Smooth muscle cell (in vitro differentiated cells): ENCODE measurements around the gene NPR1. TPM values are rescaled to one million over a fixed set of nuclear protein-coding genes. Genes with fewer than 3 reads are reported as not detected.

ENCODE experiments used
- DNase-seq: peaks from one replicate; lab custom pipeline; 2025; ENCODE audit not compliant: unreplicated experiment; lab: John Stamatoyannopoulos, UW
- H2AFZ ChIP-seq: fragments of 200-600 bp; sonication (generic); 2 replicates; pipeline ENCODE4 v1.6.0; 2016; ENCODE audit warnings: antibody characterized with exemption, low read depth, mild to moderate bottlenecking
- H3F3A ChIP-seq: fragments of 200-600 bp; sonication (generic); 2 replicates; pipeline ENCODE4 v1.6.0; 2017; ENCODE audit warnings: antibody characterized with exemption, low read depth
- H3K27ac ChIP-seq: fragments of 200-600 bp; sonication (generic); 2 replicates; pipeline ENCODE4 v1.5.1; 2016; ENCODE audit warnings: low read depth, mild to moderate bottlenecking
- H3K27me3 ChIP-seq: fragments of 200-600 bp; sonication (generic); 2 replicates; pipeline ENCODE4 v1.6.1; 2016; ENCODE audit warnings: low read depth, mild to moderate bottlenecking
- H3K36me3 ChIP-seq: fragments of 200-600 bp; sonication (generic); 2 replicates; pipeline ENCODE4 v1.5.1; 2016; ENCODE audit warnings: low read depth
- H3K4me1 ChIP-seq: fragments of 200-600 bp; sonication (generic); 2 replicates; pipeline ENCODE4 v1.5.1; 2016; ENCODE audit warnings: low read depth
- H3K4me2 ChIP-seq: fragments of 200-600 bp; sonication (generic); 2 replicates; pipeline ENCODE4 v1.6.0; 2016; ENCODE audit warnings: mild to moderate bottlenecking
- H3K4me3 ChIP-seq: fragments of 200-600 bp; sonication (generic); 2 replicates; pipeline ENCODE4 v1.5.1; 2016; ENCODE audit warnings: mild to moderate bottlenecking
- H3K79me2 ChIP-seq: fragments of 200-600 bp; sonication (generic); 2 replicates; pipeline ENCODE4 v1.6.0; 2016; ENCODE audit warnings: low read depth, mild to moderate bottlenecking
- H3K9ac ChIP-seq: fragments of 200-600 bp; sonication (generic); 2 replicates; pipeline ENCODE4 v1.6.0; 2016; ENCODE audit warnings: low read depth
- H3K9me3 ChIP-seq: fragments of 200-600 bp; sonication (generic); replicated peaks from 2 replicates; pipeline ENCODE4 v1.5.1; 2016; ENCODE audit warnings: low read depth
- H4K20me1 ChIP-seq: fragments of 200-600 bp; sonication (generic); 2 replicates; pipeline ENCODE4 v1.6.0; 2016; ENCODE audit warnings: low read depth
- WGBS: methylation state at CpG from one replicate; pipeline ENCODE4 v1.1.7; 2016; ENCODE audit warnings: low lambda C conversion rate; 5-methylcytosine and 5-hydroxymethylcytosine counted together
- polyA plus RNA-seq: library from polyadenylated mRNA; unstranded; fragments of >200 nt; fragmentation: Nextera tagmentation; extraction: Ambion mirVana; gene quantifications from 2 replicates; pipeline ENCODE4 v1.2.1, GENCODE V29; 2016
- total RNA-seq: library from RNA; depleted of rRNA; stranded (reverse); fragments of >200 nt; gene quantifications from 2 replicates; pipeline ENCODE4 v1.2.3, GENCODE V29; 2014
- TF ChIP-seq, protein P1 (sequence below): fragments of 200-600 bp; sonication (generic); IDR thresholded peaks from 2 replicates; pipeline ENCODE4 v1.5.1; 2017; ENCODE audit warnings: borderline replicate concordance, mild to moderate bottlenecking, antibody characterized with exemption; ENCODE audit not compliant: insufficient read depth, poor library complexity, severe bottlenecking

Gene NPR1
- total and polyA plus RNA-seq, 2 experiments from 2014 or later: 0.24 to 0.54 TPM

DNA sequence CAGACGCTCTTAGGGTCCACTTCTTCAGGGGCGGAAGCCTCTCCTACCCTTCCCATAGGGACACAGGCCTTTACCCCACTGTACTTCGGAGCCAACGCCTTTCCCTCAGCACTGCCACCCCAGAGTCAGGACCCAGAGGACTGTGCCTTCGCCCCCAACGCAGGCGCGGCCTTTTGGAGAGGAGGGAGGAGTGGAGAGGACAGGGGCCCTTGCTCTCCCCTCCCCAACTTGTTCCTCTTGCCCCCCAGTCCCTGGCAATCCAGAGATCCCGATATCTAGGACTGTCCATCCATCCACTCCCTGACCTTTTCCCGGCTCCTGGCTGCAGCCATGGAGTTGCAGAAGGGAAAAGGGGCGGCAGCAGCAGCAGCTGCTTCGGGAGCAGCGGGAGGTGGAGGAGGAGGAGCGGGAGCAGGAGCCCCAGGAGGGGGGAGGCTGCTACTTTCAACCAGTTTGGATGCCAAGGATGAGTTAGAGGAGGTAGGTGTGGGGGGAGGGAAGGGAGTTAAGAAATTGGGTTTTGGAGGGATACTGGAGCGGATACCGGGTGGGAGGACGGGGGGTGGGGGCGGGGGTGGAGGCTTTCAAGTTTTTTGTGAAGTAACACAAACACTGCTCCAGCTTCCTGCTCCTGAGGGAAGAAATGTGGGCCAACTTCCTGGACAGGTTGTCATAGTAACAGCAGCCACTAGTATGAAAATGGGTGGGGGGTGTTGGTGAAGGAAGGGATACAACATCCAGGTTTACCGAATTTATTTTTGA is 50.0 kb downstream of the NPR1 start:
- DNase-seq: peak; percentile 36
- peaks cover 18% of the 10 kb centered on the region for H3K79me2 ChIP-seq
- H3K36me3 ChIP-seq: no peaks in the 10 kb centered on the region
- no peaks in the 10 kb centered on the region for H3K27me3 ChIP-seq
- H2AFZ ChIP-seq: peak overlapping the region; percentile 75
- H4K20me1 ChIP-seq: no peaks in the 10 kb centered on the region
- H3F3A ChIP-seq: no peaks in the 10 kb centered on the region
- peak overlapping the region; percentile 97 for H3K4me2 ChIP-seq
- peaks cover 5% of the 10 kb centered on the region for H3K4me1 ChIP-seq
- H3K4me3 ChIP-seq: peak overlapping the region; percentile 89
- TF ChIP-seq, protein P1, sequence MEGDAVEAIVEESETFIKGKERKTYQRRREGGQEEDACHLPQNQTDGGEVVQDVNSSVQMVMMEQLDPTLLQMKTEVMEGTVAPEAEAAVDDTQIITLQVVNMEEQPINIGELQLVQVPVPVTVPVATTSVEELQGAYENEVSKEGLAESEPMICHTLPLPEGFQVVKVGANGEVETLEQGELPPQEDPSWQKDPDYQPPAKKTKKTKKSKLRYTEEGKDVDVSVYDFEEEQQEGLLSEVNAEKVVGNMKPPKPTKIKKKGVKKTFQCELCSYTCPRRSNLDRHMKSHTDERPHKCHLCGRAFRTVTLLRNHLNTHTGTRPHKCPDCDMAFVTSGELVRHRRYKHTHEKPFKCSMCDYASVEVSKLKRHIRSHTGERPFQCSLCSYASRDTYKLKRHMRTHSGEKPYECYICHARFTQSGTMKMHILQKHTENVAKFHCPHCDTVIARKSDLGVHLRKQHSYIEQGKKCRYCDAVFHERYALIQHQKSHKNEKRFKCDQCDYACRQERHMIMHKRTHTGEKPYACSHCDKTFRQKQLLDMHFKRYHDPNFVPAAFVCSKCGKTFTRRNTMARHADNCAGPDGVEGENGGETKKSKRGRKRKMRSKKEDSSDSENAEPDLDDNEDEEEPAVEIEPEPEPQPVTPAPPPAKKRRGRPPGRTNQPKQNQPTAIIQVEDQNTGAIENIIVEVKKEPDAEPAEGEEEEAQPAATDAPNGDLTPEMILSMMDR: no peak
- peak overlapping the region; percentile 85 for H3K27ac ChIP-seq
- H3K9me3 ChIP-seq: no peaks in the 10 kb centered on the region
- peak overlapping the region; percentile 93 for H3K9ac ChIP-seq
- 1% methylated on average over 19 of the region's 19 CpGs for WGBS

DNA sequence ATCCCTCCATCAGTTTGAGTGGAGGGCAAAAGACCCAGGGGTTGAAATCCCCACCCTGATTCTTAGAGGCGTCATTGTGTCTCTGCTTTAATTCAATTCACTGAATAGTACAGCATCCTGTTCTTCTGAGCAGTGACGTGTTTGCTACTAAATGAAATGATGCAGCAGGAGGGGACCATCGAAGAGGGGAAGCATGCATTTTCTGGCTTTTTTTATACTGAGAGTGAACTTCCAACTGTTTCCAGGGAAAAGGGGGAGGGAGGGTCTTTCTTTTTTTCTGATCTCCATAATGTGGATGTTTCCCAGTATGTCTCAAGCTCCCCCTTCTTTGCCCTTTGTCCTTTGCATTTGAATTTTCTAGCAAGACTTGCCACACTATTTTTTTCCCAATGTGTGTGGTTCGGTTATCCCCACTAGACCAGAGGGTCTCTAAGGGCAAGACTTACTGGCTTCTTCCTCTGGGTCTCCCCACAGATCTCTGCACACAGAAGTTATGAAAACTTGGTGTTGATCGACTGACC is 52.0 kb downstream of the NPR1 start:
- Histone ChIP-seq H3F3A (no peaks in the 10 kb centered on the region), H3K36me3 (no peaks in the 10 kb centered on the region), H3K4me1 (peaks cover 13% of the 10 kb centered on the region), H2AFZ (no peak overlapping the region), H4K20me1 (no peaks in the 10 kb centered on the region), H3K27me3 (no peaks in the 10 kb centered on the region), H3K4me2 (no peak overlapping the region), H3K27ac (no peak overlapping the region), H3K9me3 (no peaks in the 10 kb centered on the region), H3K4me3 (no peak overlapping the region), H3K9ac (no peak overlapping the region), H3K79me2 (peaks cover 30% of the 10 kb centered on the region)
- no peak for DNase-seq
- TF ChIP-seq, protein P1: no peak
- 89% methylated on average over 5 of the region's 5 CpGs for WGBS

DNA sequence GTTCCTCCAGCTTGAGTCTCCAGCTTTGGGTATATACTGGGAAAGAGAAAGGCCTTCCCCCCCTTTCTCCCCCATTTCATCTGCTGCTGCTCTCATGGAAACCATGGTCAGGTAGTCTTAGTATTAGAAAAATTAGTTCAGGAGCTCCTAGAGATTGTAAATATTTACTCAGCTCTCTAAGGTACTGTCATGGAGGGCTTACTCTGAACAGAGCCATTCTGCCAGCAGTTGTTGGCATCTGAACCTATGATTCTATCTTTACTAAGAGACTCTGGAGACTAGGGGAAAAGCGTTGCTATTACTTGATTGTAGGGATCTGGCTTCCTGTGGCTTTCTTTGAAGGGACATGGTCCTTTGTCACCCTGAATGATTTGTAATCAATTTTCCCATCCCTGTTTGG is 55.5 kb downstream of the NPR1 start:
- Histone ChIP-seq H3K4me1 (peaks cover 11% of the 10 kb centered on the region), H3K27me3 (no peaks in the 10 kb centered on the region), H3K9me3 (no peaks in the 10 kb centered on the region), H4K20me1 (peaks cover 7% of the 10 kb centered on the region), H3K79me2 (peaks cover 34% of the 10 kb centered on the region), H3K4me3 (no peak overlapping the region), H3F3A (no peaks in the 10 kb centered on the region), H2AFZ (no peak overlapping the region), H3K4me2 (no peak overlapping the region), H3K27ac (no peak overlapping the region), H3K36me3 (no peaks in the 10 kb centered on the region), H3K9ac (no peak overlapping the region)
- WGBS: 94% methylated on average over 1 of the region's 1 CpG
- no peak for DNase-seq
- TF ChIP-seq, protein P1: no peak
